ENCODE measurements around the gene RNMT. TPM values are rescaled to one million over a fixed set of nuclear protein-coding genes. Genes with fewer than 3 reads are reported as not detected.

RNMT gene
- total RNA-seq, 1 experiment from 2014 or later, result 66.3 TPM

GRCh38 chr18:13730481-13730880, 4.0 kb downstream of the RNMT start:
- H3K4ac ChIP-seq (ENCODE audit: low read depth, low read length), result no peak overlapping the region
- H4K20me1 ChIP-seq (ENCODE audit: control insufficient read depth, insufficient read depth, insufficient read length), result no peaks in the 10 kb centered on the region
- H3K4me1 Mint-ChIP-seq, result peaks cover 12 to 15% of the 10 kb centered on the region in 2 experiments

More at GRCh38 chr18:13730481-13730880, 4.0 kb downstream of the RNMT start:
- Histone ChIP-seq H3K27me3 (ENCODE audit: insufficient read depth, low read length) (no peaks in the 10 kb centered on the region), H2BK12ac (ENCODE audit: insufficient read length, low read depth, low read length) (no peak overlapping the region), H3T11ph (ENCODE audit: low read length) (no peak overlapping the region), H4K5ac (ENCODE audit: insufficient read length, low read depth, low read length) (no peak overlapping the region), H3K27ac (ENCODE audit: insufficient read length, low read depth, low read length) (no peak overlapping the region), H2BK5ac (ENCODE audit: insufficient read length, low read length) (no peak overlapping the region), H2BK15ac (ENCODE audit: low read depth, low read length) (no peak overlapping the region), H2AK5ac (ENCODE audit: insufficient read length, low read length) (no peak overlapping the region), H4K91ac (ENCODE audit: insufficient read length, low read depth, low read length) (no peak overlapping the region), H3K56ac (ENCODE audit: insufficient read length, low read depth, low read length) (no peak overlapping the region), H3K23ac (ENCODE audit: insufficient read length, low read depth, low read length) (no peak overlapping the region), H2BK20ac (ENCODE audit: low read depth, low read length, poor library complexity, severe bottlenecking) (no peak overlapping the region), H3K18ac (ENCODE audit: insufficient read length, low read depth, low read length) (no peak overlapping the region), H3K9ac (ENCODE audit: extremely low read depth, insufficient read length, low read length) (no peak overlapping the region), H2BK120ac (ENCODE audit: low read depth, low read length, poor library complexity, severe bottlenecking) (no peak overlapping the region), H4K8ac (replicated peaks; ENCODE audit: insufficient read length, low read depth, low read length) (no peak overlapping the region), H3K14ac (ENCODE audit: insufficient read depth, low read length) (no peak overlapping the region), H2AFZ (ENCODE audit: low read length) (no peak overlapping the region), H3K4me2 (ENCODE audit: insufficient read depth, insufficient read length, low read length) (no peak overlapping the region), H3K79me2 (ENCODE audit: insufficient read depth, low read length) (peaks cover 26% of the 10 kb centered on the region; the same call in 1 of the 2 replicates), H3K23me2 (ENCODE audit: insufficient read length, low read depth, low read length, poor library complexity, severe bottlenecking) (peaks cover 3% of the 10 kb centered on the region), H3K9me3 (ENCODE audit: control insufficient read depth, low read depth, low read length) (no peaks in the 10 kb centered on the region), H3K79me1 (ENCODE audit: insufficient read depth, low read depth, low read length, poor library complexity, severe bottlenecking) (peaks cover 7% of the 10 kb centered on the region), H3K4me1 (ENCODE audit: insufficient read depth, low read length) (no peaks in the 10 kb centered on the region)
- Mint-ChIP-seq H3K27me3 (ENCODE audit: low read depth) (no peaks in the 10 kb centered on the region), H3K9me3 (no peaks in the 10 kb centered on the region), H3K27ac (no peak overlapping the region), H3K4me3 (no peak overlapping the region), H3K36me3 (ENCODE audit: insufficient read depth in 1 of 3, low read depth in 3 of 3) (peaks cover 14 to 27% (median 25%) of the 10 kb centered on the region in 3 experiments)
- TF ChIP-seq CTCF (conservative IDR thresholded peaks at IDR 0.05), result no peak
- WGBS (ENCODE audit: extremely low coverage, insufficient read length, low lambda C conversion rate), result no CpG with 5 or more reads among the region's 1 CpG
- no peak for DNase-seq
